ENCODE data around the gene TAF8.
"Not testable (repeated sequence)": the region's sequence is repeated elsewhere in the genome, so short reads cannot be mapped to it uniquely, and the experiment has no call there.

TAF8 gene

DNA sequence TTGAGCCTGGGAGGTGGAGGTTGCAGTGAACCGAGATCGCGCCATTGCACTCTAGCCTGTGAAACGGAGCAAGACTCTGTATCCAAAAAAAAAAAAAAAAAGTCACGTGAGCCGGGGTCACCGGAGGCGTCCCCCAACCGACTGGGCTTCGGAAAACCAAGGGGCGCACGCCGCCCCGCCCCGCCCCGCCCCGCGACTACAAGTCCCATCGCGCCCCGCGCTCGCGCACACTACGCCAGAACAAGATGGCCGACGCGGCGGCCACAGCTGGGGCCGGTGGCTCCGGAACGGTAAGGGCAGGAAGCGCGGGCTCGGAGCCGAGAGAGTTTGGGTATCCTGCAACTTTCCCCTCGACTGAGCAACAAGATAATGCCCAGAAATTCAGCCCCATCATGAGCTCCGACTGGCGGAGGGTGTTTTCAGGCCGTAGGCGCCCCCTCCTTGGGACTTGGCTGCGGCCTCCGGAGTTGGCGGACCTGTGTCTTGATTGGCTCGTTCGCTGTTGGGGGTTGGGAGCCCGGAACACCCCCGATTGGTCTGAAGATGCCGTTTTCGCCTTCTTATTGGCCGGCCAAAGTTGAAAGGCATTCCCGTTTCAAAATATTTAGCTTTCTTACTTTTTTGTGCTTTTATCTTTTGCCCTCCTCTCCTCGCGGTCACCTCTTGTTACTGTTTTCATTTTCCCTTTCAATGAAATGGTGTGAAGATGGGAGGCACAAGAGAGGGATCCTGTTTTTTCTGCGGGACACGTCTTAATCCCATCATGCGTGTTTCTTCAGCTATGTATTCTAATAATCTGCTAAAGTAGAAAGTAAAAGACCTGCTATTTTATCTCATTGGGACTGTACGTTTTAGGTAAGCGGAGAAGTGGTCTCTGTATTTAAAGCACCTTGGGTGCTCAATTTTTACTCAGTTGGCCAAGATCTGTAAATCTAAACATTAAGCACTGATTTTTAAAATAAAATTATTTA, at the start of gene TAF8:
Gene TAF8 (plus strand): TSS at position 228 of the 971 bp plus-strand sequence. CDS start 18 bp downstream, at position 246.
- H3K36me3 ChIP-seq (ENCODE audit: insufficient read depth, low read length): peaks cover 3% of the 10 kb centered on the region; the same call in 1 of the 2 replicates
- peak within 1 kb of the TSS; percentile 100 for H3K9ac ChIP-seq (ENCODE audit: low read depth, low read length)
- peaks cover 14% of the 10 kb centered on the region for H3K4me1 ChIP-seq (ENCODE audit: insufficient read depth, low read length)
- no peaks in the 10 kb centered on the region for H3K9me3 ChIP-seq (ENCODE audit: control insufficient read depth, insufficient read depth, low read length)

GRCh38 chr6:42001506-42001905, 48.8 kb upstream of the TAF8 start:
- H3K36me3 ChIP-seq (ENCODE audit: insufficient read depth, low read length): no peaks in the 10 kb centered on the region
- H3K9me3 ChIP-seq (ENCODE audit: control insufficient read depth, insufficient read depth, low read length): no peaks in the 10 kb centered on the region
- no peak overlapping the region for H3K9ac ChIP-seq (ENCODE audit: low read depth, low read length)
- no peaks in the 10 kb centered on the region for H3K4me1 ChIP-seq (ENCODE audit: insufficient read depth, low read length)

DNA sequence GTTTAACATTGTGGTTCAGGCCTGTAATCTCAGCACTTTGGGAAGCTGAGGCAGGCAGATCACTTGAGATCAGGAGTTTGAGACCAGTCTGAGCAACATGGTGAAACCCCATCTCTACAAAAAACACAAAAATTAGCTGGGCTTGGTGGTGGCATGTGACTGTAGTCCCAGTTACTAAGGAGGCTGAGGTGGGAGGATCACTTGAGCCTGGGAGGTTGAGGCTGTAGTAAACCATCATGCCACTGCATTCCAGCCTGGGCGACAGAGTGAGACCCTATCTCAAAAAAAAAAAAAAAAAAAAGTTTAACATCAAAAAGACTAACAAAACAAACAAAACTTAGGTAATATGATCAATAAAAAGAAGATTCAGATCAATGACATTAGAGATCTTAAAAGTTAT, 46.7 kb upstream of the TAF8 start:
- H3K9ac ChIP-seq (ENCODE audit: low read depth, low read length); H3K36me3 ChIP-seq (ENCODE audit: insufficient read depth, low read length); H3K9me3 ChIP-seq (ENCODE audit: control insufficient read depth, insufficient read depth, low read length); H3K4me1 ChIP-seq (ENCODE audit: insufficient read depth, low read length): not testable (repeated sequence)

GRCh38 chr6:42007286-42008137, 42.8 kb upstream of the TAF8 start:
- Histone ChIP-seq H3K4me1 (ENCODE audit: insufficient read depth, low read length) (peaks cover 11% of the 10 kb centered on the region), H3K36me3 (ENCODE audit: insufficient read depth, low read length) (no peaks in the 10 kb centered on the region), H3K9ac (ENCODE audit: low read depth, low read length) (no peak overlapping the region)

DNA sequence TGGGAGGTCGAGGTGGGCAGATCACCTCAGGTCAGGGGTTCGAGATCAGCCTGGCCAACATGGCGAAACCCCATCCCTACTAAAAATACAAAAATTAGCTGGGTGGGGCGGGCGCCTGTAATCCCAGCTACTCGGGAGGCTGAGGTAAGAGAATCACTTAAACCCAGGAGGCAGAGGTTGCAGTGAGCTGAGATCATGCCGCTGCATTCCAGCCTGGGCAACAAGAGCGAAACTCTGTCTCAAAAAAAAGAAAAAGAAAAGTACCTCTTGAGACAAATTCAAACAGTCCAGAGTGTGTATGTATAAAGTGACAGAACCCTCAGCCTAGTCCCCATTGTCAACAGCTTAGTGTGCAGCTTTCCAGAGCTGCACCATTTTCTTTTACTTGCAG, 42.2 kb upstream of the TAF8 start:
- peaks cover 11% of the 10 kb centered on the region for H3K4me1 ChIP-seq (ENCODE audit: insufficient read depth, low read length)
- not testable (repeated sequence) for H3K9ac ChIP-seq (ENCODE audit: low read depth, low read length); H3K9me3 ChIP-seq (ENCODE audit: control insufficient read depth, insufficient read depth, low read length); H3K36me3 ChIP-seq (ENCODE audit: insufficient read depth, low read length)

More at GRCh38 chr6:42007286-42008137, 42.8 kb upstream of the TAF8 start:
- H3K9me3 ChIP-seq (ENCODE audit: control insufficient read depth, insufficient read depth, low read length): no peaks in the 10 kb centered on the region

- peaks cover 11% of the 10 kb centered on the region for H3K4me1 ChIP-seq (ENCODE audit: insufficient read depth, low read length)
- no peaks in the 10 kb centered on the region for H3K9me3 ChIP-seq (ENCODE audit: control insufficient read depth, insufficient read depth, low read length)
- H3K9ac ChIP-seq (ENCODE audit: low read depth, low read length): peak overlapping the region; percentile 5; the same call in 1 of the 2 replicates
- no peaks in the 10 kb centered on the region for H3K36me3 ChIP-seq (ENCODE audit: insufficient read depth, low read length)
These were observed 40.5 kb upstream of the TAF8 start for GRCh38 chr6:42009844-42010184.

DNA sequence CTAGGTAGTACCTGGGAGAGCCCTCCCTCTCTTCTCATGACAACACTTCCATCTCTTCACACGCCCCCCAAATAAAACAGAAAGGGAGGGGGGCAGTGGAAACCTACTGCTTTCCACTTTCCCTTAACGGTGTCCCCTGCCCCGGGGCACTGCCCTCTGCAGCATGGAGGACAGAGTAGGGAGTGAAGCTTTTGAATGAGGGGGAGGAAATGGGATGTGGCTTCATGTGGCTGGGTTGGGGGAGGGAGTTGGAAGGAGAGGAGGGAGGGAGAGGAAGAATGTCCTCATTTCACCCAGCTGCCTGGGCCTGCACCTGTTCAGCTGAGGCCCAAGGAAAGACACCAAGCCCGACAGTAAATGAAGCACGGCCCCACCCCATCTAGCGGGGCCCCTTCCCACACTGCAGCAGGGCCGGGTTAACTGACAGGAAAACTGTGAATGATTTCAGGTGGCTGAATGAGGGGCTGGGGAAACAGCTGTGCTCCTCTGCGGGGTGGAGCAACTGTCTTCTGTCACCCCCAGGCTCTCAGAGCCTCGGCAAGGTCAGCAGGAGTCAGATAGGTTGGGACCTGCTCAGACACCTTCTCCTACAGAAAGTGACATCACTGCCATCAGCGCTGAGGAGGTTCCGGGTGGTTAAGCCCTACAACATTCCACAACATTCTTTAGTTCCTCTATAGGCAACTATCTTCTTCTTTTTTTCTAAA, 40.0 kb upstream of the TAF8 start:
- H3K4me1 ChIP-seq (ENCODE audit: insufficient read depth, low read length): peaks cover 11% of the 10 kb centered on the region
- H3K9ac ChIP-seq (ENCODE audit: low read depth, low read length): peak overlapping the region; percentile 5; the same call in 1 of the 2 replicates

DNA sequence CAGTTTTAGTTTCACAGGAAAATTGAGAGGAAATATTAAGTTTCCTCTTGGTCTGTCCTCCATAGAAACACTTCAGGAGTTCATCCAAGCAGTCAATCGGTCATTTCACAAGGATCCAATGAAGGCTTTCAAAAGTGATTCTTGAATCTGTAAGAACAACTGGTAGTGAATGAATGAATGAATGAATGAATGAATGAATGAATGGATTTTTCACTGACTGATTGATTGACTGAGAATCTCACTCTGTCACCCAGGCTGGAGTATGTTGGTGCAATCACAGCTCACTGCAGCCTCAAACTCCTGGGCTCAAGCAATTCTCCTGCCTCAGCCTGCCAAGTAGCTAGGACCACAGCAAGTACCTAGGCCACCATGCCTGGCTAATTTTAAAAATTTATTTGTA, 39.4 kb upstream of the TAF8 start:
- Histone ChIP-seq H3K36me3 (ENCODE audit: insufficient read depth, low read length) (no peaks in the 10 kb centered on the region), H3K4me1 (ENCODE audit: insufficient read depth, low read length) (peaks cover 11% of the 10 kb centered on the region), H3K9ac (ENCODE audit: low read depth, low read length) (no peak overlapping the region), H3K9me3 (ENCODE audit: control insufficient read depth, insufficient read depth, low read length) (no peaks in the 10 kb centered on the region)

More for the DNA sequence above, 40.0 kb upstream of the TAF8 start:
- Histone ChIP-seq H3K9me3 (ENCODE audit: control insufficient read depth, insufficient read depth, low read length) (no peaks in the 10 kb centered on the region), H3K36me3 (ENCODE audit: insufficient read depth, low read length) (no peaks in the 10 kb centered on the region)

DNA sequence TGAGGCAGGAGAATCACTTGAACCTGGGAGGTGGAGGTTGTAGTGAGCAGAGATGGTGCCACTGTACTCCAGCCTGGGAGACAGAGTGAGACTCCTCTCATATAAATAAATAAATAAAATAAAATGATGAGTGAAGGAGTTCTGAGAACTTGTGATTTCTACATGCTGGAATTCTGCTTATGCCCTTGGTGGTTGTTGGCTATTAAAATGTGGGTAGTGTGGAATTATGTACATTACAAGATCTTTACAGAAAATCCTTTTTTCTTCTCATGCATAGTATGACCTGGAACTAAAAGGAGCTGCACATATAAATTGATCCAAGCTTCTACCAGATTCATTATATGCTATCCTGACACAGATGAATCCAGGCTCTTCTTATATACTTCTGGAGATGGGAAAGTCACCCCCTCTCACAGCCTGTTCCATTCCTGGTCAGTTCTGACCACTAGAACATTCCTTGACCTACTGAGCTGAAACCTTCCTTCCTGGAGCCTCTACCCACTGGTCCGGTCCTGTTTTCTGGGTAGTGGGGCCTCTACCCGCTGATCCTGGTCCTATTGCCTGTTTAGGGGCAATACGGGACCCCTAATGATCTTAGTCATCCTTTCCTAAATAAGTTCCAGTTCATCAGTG, 37.7 kb upstream of the TAF8 start:
- no peak overlapping the region for H3K9ac ChIP-seq (ENCODE audit: low read depth, low read length)
- no peaks in the 10 kb centered on the region for H3K36me3 ChIP-seq (ENCODE audit: insufficient read depth, low read length)
- H3K4me1 ChIP-seq (ENCODE audit: insufficient read depth, low read length): peaks cover 19% of the 10 kb centered on the region
- H3K9me3 ChIP-seq (ENCODE audit: control insufficient read depth, insufficient read depth, low read length): no peaks in the 10 kb centered on the region

DNA sequence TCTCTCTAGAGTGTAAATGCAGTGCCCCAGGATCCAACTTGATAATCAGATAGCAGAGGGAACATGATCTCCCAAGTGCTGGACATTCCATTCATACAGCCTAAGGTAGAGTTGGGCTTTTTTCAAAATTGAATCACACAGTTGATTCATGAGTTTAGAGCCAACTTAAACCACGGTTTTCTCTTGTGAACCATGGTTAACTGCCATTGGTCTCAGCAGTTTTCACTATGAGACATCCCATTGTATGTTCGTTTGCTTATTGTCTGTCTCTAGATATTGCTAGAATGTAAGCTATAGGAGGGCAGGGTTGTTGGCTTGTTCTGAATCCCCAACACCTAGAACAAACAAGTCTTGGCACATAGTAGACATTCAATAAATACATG, 37.2 kb upstream of the TAF8 start:
- Histone ChIP-seq H3K9me3 (ENCODE audit: control insufficient read depth, insufficient read depth, low read length) (no peaks in the 10 kb centered on the region), H3K9ac (ENCODE audit: low read depth, low read length) (no peak overlapping the region), H3K4me1 (ENCODE audit: insufficient read depth, low read length) (peaks cover 19% of the 10 kb centered on the region), H3K36me3 (ENCODE audit: insufficient read depth, low read length) (no peaks in the 10 kb centered on the region)

- H3K4me1 ChIP-seq (ENCODE audit: insufficient read depth, low read length): peaks cover 11% of the 10 kb centered on the region; the same call in 1 of the 2 replicates
- H3K36me3 ChIP-seq (ENCODE audit: insufficient read depth, low read length): no peaks in the 10 kb centered on the region
- H3K9ac ChIP-seq (ENCODE audit: low read depth, low read length): no peak overlapping the region
- H3K9me3 ChIP-seq (ENCODE audit: control insufficient read depth, insufficient read depth, low read length): no peaks in the 10 kb centered on the region
These were observed 33.2 kb upstream of the TAF8 start for GRCh38 chr6:42017021-42017643.

- H3K9me3 ChIP-seq (ENCODE audit: control insufficient read depth, insufficient read depth, low read length): no peaks in the 10 kb centered on the region
- no peak overlapping the region for H3K9ac ChIP-seq (ENCODE audit: low read depth, low read length)
- H3K4me1 ChIP-seq (ENCODE audit: insufficient read depth, low read length): peaks cover 16% of the 10 kb centered on the region; the same call in 1 of the 2 replicates
- no peaks in the 10 kb centered on the region for H3K36me3 ChIP-seq (ENCODE audit: insufficient read depth, low read length)
These were observed 29.4 kb upstream of the TAF8 start for GRCh38 chr6:42020967-42021366.

Data from ES-I3 (cell line).